HL-60 (cell line): ENCODE data around the gene ARNT2.

Experiments used
- DNase-seq, 2 experiments: peaks; one replicate each; pipeline ENCODE4 v3.0.0-alpha.2; 2010 to 2020; ENCODE audit warnings: low read depth in 1 of 2, low spot score in 1 of 2
- H3K27ac ChIP-seq: fragments of 250-450 bp; sonication (Bioruptor Pico); replicated peaks from 2 replicates; pipeline ENCODE4 v1.5.1; 2020; ENCODE audit warnings: mild to moderate bottlenecking, moderate library complexity
- H3K27me3 ChIP-seq: fragments of 250-450 bp; sonication (Bioruptor Pico); 2 replicates; pipeline ENCODE4 v1.5.1; 2021; ENCODE audit warnings: mild to moderate bottlenecking, moderate library complexity; ENCODE audit not compliant: insufficient read depth, poor library complexity, severe bottlenecking
- H3K4me3 ChIP-seq: replicated peaks from 2 replicates; pipeline ENCODE4 v1.5.1; 2011; ENCODE audit warnings: mild to moderate bottlenecking, control low read depth, low read length; ENCODE audit not compliant: insufficient read depth
- GABPA ChIP-seq: IDR thresholded peaks from 2 replicates; pipeline ENCODE4 v1.6.1; 2012; ENCODE audit warnings: low read depth
- POLR2AphosphoS5 ChIP-seq: IDR thresholded peaks from 2 replicates; pipeline ENCODE4 v1.6.1; 2012; ENCODE audit warnings: low read depth
- SPI1 ChIP-seq: IDR thresholded peaks from 2 replicates; pipeline ENCODE4 v1.6.1; 2012; ENCODE audit warnings: low read depth, mild to moderate bottlenecking, borderline replicate concordance
- TF ChIP-seq, protein P1 (sequence below): IDR thresholded peaks from one replicate; pipeline ENCODE4 v1.5.1; 2011; ENCODE audit warnings: low read length, control low read depth, inconsistent platforms; ENCODE audit not compliant: insufficient read depth
- TF ChIP-seq, protein P2 (sequence below): IDR thresholded peaks from 2 replicates; pipeline ENCODE4 v1.6.1; 2012; ENCODE audit warnings: low read depth; ENCODE audit not compliant: insufficient replicate concordance

Gene ARNT2

DNA sequence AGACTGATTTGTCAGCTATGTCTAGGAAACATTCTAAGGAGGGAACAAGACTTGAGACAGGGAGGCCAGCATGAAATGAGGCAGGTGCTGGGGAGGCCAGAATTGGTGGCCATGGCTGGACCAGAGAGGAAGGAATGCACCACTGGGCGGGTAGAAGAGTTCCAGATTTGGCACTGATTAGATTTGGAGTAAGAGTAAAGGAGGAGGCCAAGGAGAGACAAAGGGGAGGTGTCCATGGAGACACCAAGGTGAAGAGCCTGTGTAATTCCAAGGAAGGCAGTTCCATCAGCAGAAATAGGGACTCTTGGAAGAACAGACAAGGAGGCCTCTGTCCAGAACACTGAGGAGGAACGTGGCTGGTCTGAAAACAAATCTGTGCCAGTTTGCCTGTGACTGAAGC lies 1.8 kb downstream of the ARNT2 start:
- H3K4me3 ChIP-seq, result no peak overlapping the region
- H3K27ac ChIP-seq, result no peak overlapping the region
- TF ChIP-seq, protein P1, sequence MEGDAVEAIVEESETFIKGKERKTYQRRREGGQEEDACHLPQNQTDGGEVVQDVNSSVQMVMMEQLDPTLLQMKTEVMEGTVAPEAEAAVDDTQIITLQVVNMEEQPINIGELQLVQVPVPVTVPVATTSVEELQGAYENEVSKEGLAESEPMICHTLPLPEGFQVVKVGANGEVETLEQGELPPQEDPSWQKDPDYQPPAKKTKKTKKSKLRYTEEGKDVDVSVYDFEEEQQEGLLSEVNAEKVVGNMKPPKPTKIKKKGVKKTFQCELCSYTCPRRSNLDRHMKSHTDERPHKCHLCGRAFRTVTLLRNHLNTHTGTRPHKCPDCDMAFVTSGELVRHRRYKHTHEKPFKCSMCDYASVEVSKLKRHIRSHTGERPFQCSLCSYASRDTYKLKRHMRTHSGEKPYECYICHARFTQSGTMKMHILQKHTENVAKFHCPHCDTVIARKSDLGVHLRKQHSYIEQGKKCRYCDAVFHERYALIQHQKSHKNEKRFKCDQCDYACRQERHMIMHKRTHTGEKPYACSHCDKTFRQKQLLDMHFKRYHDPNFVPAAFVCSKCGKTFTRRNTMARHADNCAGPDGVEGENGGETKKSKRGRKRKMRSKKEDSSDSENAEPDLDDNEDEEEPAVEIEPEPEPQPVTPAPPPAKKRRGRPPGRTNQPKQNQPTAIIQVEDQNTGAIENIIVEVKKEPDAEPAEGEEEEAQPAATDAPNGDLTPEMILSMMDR, result no peak
- no peak for TF ChIP-seq SPI1
- TF ChIP-seq GABPA, result no peak
- peaks cover 43% of the 10 kb centered on the region for H3K27me3 ChIP-seq
- no peak for DNase-seq

DNA sequence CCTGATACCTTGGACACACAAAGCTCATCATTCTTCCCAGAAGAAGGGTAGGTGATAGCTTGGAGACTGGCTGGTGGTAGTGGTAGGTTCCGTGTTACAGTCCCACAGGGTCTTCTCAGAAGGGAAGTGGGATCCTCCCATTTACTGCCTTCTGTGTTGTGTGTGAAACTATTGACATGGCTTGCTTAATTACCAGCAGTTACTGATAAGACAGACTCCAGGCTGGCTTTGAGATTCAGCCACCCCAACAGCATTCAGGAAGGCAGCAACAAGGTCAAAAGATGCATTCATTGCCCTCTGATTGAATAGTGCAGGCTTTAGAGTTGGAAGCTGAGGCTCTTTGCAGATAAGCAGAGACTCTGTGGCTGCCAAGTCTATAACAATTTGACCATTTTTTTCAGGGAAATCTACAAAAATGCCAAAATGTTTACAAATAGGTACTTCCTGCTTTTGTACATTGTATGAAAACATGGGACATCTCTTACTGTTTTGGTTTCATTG lies 7.7 kb downstream of the ARNT2 start:
- H3K27ac ChIP-seq, result no peak overlapping the region
- no peak for DNase-seq
- peaks cover 8% of the 10 kb centered on the region for H3K27me3 ChIP-seq
- TF ChIP-seq, protein P1, result no peak
- TF ChIP-seq POLR2AphosphoS5 (no peak), SPI1 (no peak)
- TF ChIP-seq, protein P2, sequence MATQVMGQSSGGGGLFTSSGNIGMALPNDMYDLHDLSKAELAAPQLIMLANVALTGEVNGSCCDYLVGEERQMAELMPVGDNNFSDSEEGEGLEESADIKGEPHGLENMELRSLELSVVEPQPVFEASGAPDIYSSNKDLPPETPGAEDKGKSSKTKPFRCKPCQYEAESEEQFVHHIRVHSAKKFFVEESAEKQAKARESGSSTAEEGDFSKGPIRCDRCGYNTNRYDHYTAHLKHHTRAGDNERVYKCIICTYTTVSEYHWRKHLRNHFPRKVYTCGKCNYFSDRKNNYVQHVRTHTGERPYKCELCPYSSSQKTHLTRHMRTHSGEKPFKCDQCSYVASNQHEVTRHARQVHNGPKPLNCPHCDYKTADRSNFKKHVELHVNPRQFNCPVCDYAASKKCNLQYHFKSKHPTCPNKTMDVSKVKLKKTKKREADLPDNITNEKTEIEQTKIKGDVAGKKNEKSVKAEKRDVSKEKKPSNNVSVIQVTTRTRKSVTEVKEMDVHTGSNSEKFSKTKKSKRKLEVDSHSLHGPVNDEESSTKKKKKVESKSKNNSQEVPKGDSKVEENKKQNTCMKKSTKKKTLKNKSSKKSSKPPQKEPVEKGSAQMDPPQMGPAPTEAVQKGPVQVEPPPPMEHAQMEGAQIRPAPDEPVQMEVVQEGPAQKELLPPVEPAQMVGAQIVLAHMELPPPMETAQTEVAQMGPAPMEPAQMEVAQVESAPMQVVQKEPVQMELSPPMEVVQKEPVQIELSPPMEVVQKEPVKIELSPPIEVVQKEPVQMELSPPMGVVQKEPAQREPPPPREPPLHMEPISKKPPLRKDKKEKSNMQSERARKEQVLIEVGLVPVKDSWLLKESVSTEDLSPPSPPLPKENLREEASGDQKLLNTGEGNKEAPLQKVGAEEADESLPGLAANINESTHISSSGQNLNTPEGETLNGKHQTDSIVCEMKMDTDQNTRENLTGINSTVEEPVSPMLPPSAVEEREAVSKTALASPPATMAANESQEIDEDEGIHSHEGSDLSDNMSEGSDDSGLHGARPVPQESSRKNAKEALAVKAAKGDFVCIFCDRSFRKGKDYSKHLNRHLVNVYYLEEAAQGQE, result no peak
- no peak overlapping the region for H3K4me3 ChIP-seq

DNA sequence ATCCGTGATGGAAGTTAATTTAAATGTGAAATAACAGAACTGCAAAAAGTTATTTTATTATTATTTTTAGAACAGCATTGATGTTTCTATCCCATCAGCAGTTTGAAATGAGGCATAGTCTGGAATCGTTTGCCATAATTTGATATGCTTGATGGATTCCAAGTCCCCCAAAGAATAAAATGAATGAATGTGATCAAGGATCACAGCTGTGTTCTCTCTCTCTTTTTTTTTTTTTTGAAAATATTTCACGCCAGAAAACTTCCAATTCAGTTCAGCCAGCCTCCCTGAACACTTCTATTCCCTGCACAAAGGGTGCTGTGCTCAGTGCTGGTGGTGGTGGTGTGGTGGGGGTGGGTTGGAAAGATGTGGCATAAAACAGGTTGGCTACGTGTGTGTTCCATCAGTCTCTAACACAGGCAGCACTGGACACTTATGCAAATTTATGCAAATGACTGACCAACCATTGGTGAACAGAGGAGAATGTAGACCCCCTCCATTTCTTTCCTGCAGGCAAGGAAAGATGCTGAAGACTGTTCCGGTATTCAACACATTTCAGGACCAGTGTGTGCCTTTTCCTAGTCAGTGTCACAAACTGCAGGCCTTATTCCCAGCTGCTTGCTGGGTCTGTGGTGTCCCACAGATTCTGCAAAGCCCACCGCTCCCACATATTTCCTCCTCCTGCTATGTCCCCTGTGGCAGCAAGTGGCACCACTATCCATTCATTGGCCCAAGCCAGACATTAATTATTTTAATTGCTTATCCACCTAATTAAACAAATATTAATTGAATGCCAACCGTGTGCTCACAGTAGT lies 10.6 kb downstream of the ARNT2 start:
- no peak for DNase-seq
- no peak overlapping the region for H3K27ac ChIP-seq
- no peaks in the 10 kb centered on the region for H3K27me3 ChIP-seq
- no peak for TF ChIP-seq GABPA
- TF ChIP-seq SPI1, result no peak
- TF ChIP-seq POLR2AphosphoS5, result no peak
- TF ChIP-seq, protein P1, result no peak
- TF ChIP-seq, protein P2, result no peak
- no peak overlapping the region for H3K4me3 ChIP-seq

DNA sequence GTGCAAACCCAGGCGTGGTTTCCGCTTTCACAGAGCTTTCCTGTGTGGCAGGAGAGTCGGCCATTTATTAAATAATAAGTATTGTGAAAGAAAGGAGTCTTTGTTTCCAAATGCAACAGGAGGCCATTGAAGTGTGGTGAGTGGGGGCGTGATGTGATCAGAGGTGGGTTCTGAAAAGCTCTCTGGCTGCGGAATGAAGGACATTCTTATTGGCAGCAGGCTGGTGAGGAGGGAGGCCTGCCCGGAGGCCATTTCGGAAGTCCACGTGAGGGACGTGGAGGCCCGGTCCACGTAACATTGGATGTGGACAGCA lies 11.1 kb downstream of the ARNT2 start:
- Histone ChIP-seq H3K27me3 (no peaks in the 10 kb centered on the region), H3K4me3 (no peak overlapping the region), H3K27ac (no peak overlapping the region)
- TF ChIP-seq, protein P1, result no peak
- TF ChIP-seq SPI1, result no peak
- no peak for TF ChIP-seq POLR2AphosphoS5
- TF ChIP-seq GABPA, result no peak
- TF ChIP-seq, protein P2, result no peak
- no peak for DNase-seq
